ENCODE measurements around the gene THUMPD1. TPM values are rescaled to one million over a fixed set of nuclear protein-coding genes. Genes with fewer than 3 reads are reported as not detected.

Gene THUMPD1
- total and polyA plus RNA-seq, 2 of the 4 experiments (the other 2 are of a cell fraction) = 34.5 to 109 TPM

DNA sequence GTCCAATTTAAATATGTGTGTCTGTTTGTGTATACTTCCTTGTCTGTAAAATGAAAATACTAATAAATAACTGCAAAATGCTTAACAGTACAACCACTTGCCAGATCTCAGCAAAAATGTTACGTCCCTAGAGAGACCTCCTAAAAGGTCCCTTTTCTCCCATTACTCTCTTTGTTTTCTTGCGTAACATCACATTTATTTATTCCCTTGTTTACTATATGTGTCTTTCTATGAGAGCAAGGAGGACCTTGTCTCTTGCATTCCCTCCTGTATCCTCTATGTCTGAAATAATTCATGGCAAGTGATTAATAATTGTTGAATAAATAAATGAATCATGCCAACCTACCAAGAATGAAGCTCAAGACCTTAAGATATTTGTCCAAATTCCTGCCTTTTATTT lies 24.1 kb upstream of the THUMPD1 start:
- ChIA-PET CTCF (no interaction called here), POLR2A (ENCODE audit: unreplicated experiment) (no interaction called here)
- H3K9ac ChIP-seq (ENCODE audit: low read depth, low read length) = no peak overlapping the region
- H3K23ac ChIP-seq (ENCODE audit: low read depth, low read length) = no peak overlapping the region
- dilution Hi-C loops (cut with HindIII; ENCODE audit: low sequenced_read_pairs, unreplicated experiment) = no loop called here
- H3K4me3 ChIP-seq (ENCODE audit: insufficient read depth, low read depth, low read length) = no peak overlapping the region
- no TSS peak for BruUV-seq (replicated peaks)
- intact Hi-C loops (cut with micrococcal nuclease) = no loop called here
- H2BK120ac ChIP-seq (ENCODE audit: low read depth, low read length) = no peak overlapping the region
- H3K9me1 ChIP-seq (ENCODE audit: insufficient read depth, low read length) = no peaks in the 10 kb centered on the region
- no peaks in the 10 kb centered on the region for H3K9me3 ChIP-seq (ENCODE audit: control insufficient read depth, insufficient read depth, low read length)
- no peak overlapping the region for H4K91ac ChIP-seq (ENCODE audit: insufficient read depth, low read depth, low read length)
- no peaks in the 10 kb centered on the region for H3K36me3 ChIP-seq (ENCODE audit: control insufficient read depth, insufficient read depth, low read length)
- no peak for DNase-seq
- H2BK20ac ChIP-seq (ENCODE audit: low read depth, low read length) = no peak overlapping the region
- H3K27ac ChIP-seq (ENCODE audit: insufficient read depth, low read length) = no peak overlapping the region
- H3K4me1 ChIP-seq (ENCODE audit: control insufficient read depth, insufficient read depth, low read length) = no peaks in the 10 kb centered on the region
- TF ChIP-seq RFX5 (IDR thresholded peaks at IDR 0.05; ENCODE audit: low read depth, low read length) (no peak), CEBPB (IDR thresholded peaks at IDR 0.05; ENCODE audit: low read depth, low read length) (no peak), MAFK (IDR thresholded peaks at IDR 0.05; ENCODE audit: low read depth, low read length) (no peak), CHD1 (IDR thresholded peaks at IDR 0.05; ENCODE audit: low read depth, low read length) (no peak), RAD21 (IDR thresholded peaks at IDR 0.05; ENCODE audit: low read length) (no peak), RCOR1 (IDR thresholded peaks at IDR 0.05; ENCODE audit: insufficient replicate concordance, low read length) (no peak), MXI1 (IDR thresholded peaks at IDR 0.05; ENCODE audit: borderline replicate concordance, low read depth, low read length) (no peak), FOS (IDR thresholded peaks at IDR 0.05; ENCODE audit: low read depth, low read length) (no peak), BHLHE40 (IDR thresholded peaks at IDR 0.05; ENCODE audit: low read depth, low read length) (no peak), NFE2L2 (IDR thresholded peaks at IDR 0.05; ENCODE audit: low read depth, low read length) (no peak)
- TF ChIP-seq, protein P1, sequence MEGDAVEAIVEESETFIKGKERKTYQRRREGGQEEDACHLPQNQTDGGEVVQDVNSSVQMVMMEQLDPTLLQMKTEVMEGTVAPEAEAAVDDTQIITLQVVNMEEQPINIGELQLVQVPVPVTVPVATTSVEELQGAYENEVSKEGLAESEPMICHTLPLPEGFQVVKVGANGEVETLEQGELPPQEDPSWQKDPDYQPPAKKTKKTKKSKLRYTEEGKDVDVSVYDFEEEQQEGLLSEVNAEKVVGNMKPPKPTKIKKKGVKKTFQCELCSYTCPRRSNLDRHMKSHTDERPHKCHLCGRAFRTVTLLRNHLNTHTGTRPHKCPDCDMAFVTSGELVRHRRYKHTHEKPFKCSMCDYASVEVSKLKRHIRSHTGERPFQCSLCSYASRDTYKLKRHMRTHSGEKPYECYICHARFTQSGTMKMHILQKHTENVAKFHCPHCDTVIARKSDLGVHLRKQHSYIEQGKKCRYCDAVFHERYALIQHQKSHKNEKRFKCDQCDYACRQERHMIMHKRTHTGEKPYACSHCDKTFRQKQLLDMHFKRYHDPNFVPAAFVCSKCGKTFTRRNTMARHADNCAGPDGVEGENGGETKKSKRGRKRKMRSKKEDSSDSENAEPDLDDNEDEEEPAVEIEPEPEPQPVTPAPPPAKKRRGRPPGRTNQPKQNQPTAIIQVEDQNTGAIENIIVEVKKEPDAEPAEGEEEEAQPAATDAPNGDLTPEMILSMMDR (conservative IDR thresholded peaks at IDR 0.05; ENCODE audit: low read depth, low read length) = no peak
- no peak overlapping the region for H2BK5ac ChIP-seq (ENCODE audit: low read depth, low read length, poor library complexity, severe bottlenecking)
- H3K14ac ChIP-seq (replicated peaks; ENCODE audit: low read depth, low read length) = no peak overlapping the region
- no CpG with 5 or more reads among the region's 2 CpGs for WGBS, 2 experiments (ENCODE audit: extremely low coverage in 2 of 2, insufficient read length in 1 of 2)
- in situ Hi-C loops (cut with MboI; ENCODE audit: low sequenced_read_pairs) = no loop called here
- no peaks in the 10 kb centered on the region for H4K20me1 ChIP-seq (ENCODE audit: insufficient read depth, low read length)
- H2AFZ ChIP-seq (replicated peaks; ENCODE audit: low read length, poor library complexity) = no peak overlapping the region
- H2AK5ac ChIP-seq (ENCODE audit: low read depth, low read length) = no peak overlapping the region
- H4K5ac ChIP-seq (ENCODE audit: low read depth, low read length) = no peak overlapping the region
- no peak for ATAC-seq (ENCODE audit: low read depth)
- H3K18ac ChIP-seq (ENCODE audit: low read depth, low read length) = no peak overlapping the region
- H3K56ac ChIP-seq (ENCODE audit: extremely low read depth, insufficient read depth, low read length) = no peak overlapping the region
- H2BK15ac ChIP-seq (ENCODE audit: low read depth, low read length) = no peak overlapping the region
- no peak overlapping the region for H3K4ac ChIP-seq (ENCODE audit: low read depth, low read length)
- H4K8ac ChIP-seq (ENCODE audit: low read depth in 2 of 2, low read length in 2 of 2) = no peak overlapping the region
- H3K27me3 ChIP-seq (ENCODE audit: control insufficient read depth, insufficient read depth, low read length) = no peaks in the 10 kb centered on the region
- H2AK9ac ChIP-seq (replicated peaks; ENCODE audit: low read depth, low read length, poor library complexity) = no peak overlapping the region
- no peak overlapping the region for H3K4me2 ChIP-seq (ENCODE audit: low read depth, low read length)
- H3K79me1 ChIP-seq (ENCODE audit: low read depth in 1 of 2, low read length in 2 of 2) = no peaks in the 10 kb centered on the region
